Measurements from ENCODE around the gene ATG10. TPM values are rescaled to one million over a fixed set of nuclear protein-coding genes. Genes with fewer than 3 reads are reported as not detected.

ATG10 gene
- polyA plus RNA-seq, 1 of the 3 experiments (the other 2 are of a cell fraction), result 3.2 TPM

DNA sequence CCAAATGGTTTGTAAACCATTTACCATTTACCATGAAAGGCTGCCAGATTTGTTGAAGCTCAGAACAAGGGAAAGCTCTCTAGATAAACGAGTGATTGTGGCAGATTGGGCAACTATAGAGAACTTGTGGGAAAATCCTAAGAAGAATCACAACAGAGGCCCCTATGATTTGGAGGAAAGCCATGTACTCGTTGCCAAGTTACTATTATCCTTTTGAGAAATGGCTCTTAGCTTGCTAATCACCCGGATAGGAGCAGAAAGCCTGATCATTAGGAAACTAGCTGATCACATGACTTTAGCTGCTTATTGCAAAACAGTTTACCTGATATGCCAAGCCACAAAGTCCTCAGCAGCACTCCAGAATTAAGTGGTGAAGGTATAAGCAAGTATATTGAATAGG, 23.5 kb upstream of the ATG10 start:
- no peaks in the 10 kb centered on the region for H3K36me3 ChIP-seq (replicated peaks in 1 of 2; ENCODE audit: control insufficient read depth in 1 of 2, insufficient read depth in 2 of 2, low read length in 1 of 2)
- H3K9ac ChIP-seq, result no peak overlapping the region
- H3K4me2 ChIP-seq, result no peak overlapping the region
- ChIA-PET POLR2A (no interaction called here), CTCF (interaction anchor here (0.8 kb wide), 1 partner anchor 217 kb away, joined by 3 read pairs; no protein-coding TSS in a partner anchor)
- H3K79me2 ChIP-seq (ENCODE audit: insufficient read depth), result no peaks in the 10 kb centered on the region
- no peaks in the 10 kb centered on the region for H3K9me2 ChIP-seq
- H3K4me3 ChIP-seq (ENCODE audit: low read depth in 2 of 2, low read length in 1 of 2), result no peak overlapping the region
- WGBS (ENCODE audit: low lambda C conversion rate), result 29% methylated on average over 3 of the region's 3 CpGs
- TF ChIP-seq RXRA (IDR thresholded peaks at IDR 0.05; ENCODE audit: borderline replicate concordance, low read depth) (no peak), RFX5 (IDR thresholded peaks at IDR 0.05; ENCODE audit: low read length) (no peak), EP300 (IDR thresholded peaks at IDR 0.05; ENCODE audit: borderline replicate concordance in 1 of 2, low read depth in 1 of 2, low read length in 1 of 2) (no peak), FOXM1 (IDR thresholded peaks at IDR 0.05; ENCODE audit: low read depth) (no peak), CHD2 (IDR thresholded peaks at IDR 0.05; ENCODE audit: low read length, partially characterized antibody) (no peak), TCF12 (IDR thresholded peaks at IDR 0.05) (no peak), GATA2 (CRISPR knock-in tag; IDR thresholded peaks at IDR 0.05) (no peak)
- TF ChIP-seq, protein P1, sequence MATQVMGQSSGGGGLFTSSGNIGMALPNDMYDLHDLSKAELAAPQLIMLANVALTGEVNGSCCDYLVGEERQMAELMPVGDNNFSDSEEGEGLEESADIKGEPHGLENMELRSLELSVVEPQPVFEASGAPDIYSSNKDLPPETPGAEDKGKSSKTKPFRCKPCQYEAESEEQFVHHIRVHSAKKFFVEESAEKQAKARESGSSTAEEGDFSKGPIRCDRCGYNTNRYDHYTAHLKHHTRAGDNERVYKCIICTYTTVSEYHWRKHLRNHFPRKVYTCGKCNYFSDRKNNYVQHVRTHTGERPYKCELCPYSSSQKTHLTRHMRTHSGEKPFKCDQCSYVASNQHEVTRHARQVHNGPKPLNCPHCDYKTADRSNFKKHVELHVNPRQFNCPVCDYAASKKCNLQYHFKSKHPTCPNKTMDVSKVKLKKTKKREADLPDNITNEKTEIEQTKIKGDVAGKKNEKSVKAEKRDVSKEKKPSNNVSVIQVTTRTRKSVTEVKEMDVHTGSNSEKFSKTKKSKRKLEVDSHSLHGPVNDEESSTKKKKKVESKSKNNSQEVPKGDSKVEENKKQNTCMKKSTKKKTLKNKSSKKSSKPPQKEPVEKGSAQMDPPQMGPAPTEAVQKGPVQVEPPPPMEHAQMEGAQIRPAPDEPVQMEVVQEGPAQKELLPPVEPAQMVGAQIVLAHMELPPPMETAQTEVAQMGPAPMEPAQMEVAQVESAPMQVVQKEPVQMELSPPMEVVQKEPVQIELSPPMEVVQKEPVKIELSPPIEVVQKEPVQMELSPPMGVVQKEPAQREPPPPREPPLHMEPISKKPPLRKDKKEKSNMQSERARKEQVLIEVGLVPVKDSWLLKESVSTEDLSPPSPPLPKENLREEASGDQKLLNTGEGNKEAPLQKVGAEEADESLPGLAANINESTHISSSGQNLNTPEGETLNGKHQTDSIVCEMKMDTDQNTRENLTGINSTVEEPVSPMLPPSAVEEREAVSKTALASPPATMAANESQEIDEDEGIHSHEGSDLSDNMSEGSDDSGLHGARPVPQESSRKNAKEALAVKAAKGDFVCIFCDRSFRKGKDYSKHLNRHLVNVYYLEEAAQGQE (IDR thresholded peaks at IDR 0.05; ENCODE audit: low read depth, low read length), result no peak
- H4K20me1 ChIP-seq (ENCODE audit: insufficient read depth), result no peaks in the 10 kb centered on the region
- no peaks in the 10 kb centered on the region for H3K27me3 ChIP-seq (ENCODE audit: insufficient read depth)
- no peaks in the 10 kb centered on the region for H3K9me3 ChIP-seq
- H3K4me1 ChIP-seq (ENCODE audit: control insufficient read depth in 1 of 2, insufficient read depth in 2 of 2, low read depth in 1 of 2, low read length in 1 of 2), result no peaks in the 10 kb centered on the region
- no peak overlapping the region for H2AFZ ChIP-seq (ENCODE audit: low read depth)
- H3F3A ChIP-seq (replicated peaks; ENCODE audit: insufficient read depth), result no peaks in the 10 kb centered on the region
- no peak overlapping the region for H3K27ac ChIP-seq (ENCODE audit: low read depth in 2 of 2, low read length in 1 of 2)
- no peak for DNase-seq

DNA sequence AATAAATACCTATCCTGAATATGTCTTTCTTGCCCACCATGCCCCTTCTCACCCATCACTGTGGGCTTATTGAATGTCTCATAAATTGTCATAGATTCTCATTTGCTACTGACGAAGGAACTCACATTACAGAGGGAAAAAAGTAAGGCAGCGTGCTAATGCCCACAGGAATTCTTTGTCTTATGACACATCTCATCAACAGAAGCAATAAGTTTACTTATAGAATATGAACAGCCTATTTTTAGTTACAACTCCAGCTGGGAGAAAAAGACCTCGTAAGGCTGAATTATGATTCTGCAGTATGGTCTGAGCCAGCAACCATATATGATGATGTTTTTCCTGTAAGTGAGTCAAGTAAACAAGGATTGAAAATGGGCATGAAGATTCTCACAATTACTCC, 22.4 kb upstream of the ATG10 start:
- no peak overlapping the region for H3K4me2 ChIP-seq
- no peak for TF ChIP-seq MXI1 (IDR thresholded peaks at IDR 0.05; ENCODE audit: low read depth, low read length)
- TF ChIP-seq MEF2A (IDR thresholded peaks at IDR 0.05; ENCODE audit: borderline replicate concordance, low read depth), result no peak
- TF ChIP-seq, protein P2, sequence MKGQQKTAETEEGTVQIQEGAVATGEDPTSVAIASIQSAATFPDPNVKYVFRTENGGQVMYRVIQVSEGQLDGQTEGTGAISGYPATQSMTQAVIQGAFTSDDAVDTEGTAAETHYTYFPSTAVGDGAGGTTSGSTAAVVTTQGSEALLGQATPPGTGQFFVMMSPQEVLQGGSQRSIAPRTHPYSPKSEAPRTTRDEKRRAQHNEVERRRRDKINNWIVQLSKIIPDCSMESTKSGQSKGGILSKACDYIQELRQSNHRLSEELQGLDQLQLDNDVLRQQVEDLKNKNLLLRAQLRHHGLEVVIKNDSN (IDR thresholded peaks at IDR 0.05; ENCODE audit: borderline replicate concordance, low read depth), result no peak
- TF ChIP-seq, protein P3, sequence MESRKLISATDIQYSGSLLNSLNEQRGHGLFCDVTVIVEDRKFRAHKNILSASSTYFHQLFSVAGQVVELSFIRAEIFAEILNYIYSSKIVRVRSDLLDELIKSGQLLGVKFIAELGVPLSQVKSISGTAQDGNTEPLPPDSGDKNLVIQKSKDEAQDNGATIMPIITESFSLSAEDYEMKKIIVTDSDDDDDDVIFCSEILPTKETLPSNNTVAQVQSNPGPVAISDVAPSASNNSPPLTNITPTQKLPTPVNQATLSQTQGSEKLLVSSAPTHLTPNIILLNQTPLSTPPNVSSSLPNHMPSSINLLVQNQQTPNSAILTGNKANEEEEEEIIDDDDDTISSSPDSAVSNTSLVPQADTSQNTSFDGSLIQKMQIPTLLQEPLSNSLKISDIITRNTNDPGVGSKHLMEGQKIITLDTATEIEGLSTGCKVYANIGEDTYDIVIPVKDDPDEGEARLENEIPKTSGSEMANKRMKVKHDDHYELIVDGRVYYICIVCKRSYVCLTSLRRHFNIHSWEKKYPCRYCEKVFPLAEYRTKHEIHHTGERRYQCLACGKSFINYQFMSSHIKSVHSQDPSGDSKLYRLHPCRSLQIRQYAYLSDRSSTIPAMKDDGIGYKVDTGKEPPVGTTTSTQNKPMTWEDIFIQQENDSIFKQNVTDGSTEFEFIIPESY (IDR thresholded peaks at IDR 0.05; ENCODE audit: borderline replicate concordance, low read depth), result no peak
- TF ChIP-seq, protein P4, sequence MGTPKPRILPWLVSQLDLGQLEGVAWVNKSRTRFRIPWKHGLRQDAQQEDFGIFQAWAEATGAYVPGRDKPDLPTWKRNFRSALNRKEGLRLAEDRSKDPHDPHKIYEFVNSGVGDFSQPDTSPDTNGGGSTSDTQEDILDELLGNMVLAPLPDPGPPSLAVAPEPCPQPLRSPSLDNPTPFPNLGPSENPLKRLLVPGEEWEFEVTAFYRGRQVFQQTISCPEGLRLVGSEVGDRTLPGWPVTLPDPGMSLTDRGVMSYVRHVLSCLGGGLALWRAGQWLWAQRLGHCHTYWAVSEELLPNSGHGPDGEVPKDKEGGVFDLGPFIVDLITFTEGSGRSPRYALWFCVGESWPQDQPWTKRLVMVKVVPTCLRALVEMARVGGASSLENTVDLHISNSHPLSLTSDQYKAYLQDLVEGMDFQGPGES (IDR thresholded peaks at IDR 0.05; ENCODE audit: low read depth, low read length), result no peak
- TF ChIP-seq NFIC (IDR thresholded peaks at IDR 0.05; ENCODE audit: borderline replicate concordance), result no peak
- no peak for TF ChIP-seq FOXM1 (IDR thresholded peaks at IDR 0.05; ENCODE audit: low read depth)
- TF ChIP-seq, protein P5, sequence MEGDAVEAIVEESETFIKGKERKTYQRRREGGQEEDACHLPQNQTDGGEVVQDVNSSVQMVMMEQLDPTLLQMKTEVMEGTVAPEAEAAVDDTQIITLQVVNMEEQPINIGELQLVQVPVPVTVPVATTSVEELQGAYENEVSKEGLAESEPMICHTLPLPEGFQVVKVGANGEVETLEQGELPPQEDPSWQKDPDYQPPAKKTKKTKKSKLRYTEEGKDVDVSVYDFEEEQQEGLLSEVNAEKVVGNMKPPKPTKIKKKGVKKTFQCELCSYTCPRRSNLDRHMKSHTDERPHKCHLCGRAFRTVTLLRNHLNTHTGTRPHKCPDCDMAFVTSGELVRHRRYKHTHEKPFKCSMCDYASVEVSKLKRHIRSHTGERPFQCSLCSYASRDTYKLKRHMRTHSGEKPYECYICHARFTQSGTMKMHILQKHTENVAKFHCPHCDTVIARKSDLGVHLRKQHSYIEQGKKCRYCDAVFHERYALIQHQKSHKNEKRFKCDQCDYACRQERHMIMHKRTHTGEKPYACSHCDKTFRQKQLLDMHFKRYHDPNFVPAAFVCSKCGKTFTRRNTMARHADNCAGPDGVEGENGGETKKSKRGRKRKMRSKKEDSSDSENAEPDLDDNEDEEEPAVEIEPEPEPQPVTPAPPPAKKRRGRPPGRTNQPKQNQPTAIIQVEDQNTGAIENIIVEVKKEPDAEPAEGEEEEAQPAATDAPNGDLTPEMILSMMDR (IDR thresholded peaks at IDR 0.05), result no peak
- no peak for TF ChIP-seq JUND (IDR thresholded peaks at IDR 0.05)
- H3K9ac ChIP-seq, result no peak overlapping the region
- no peak overlapping the region for H3K4me3 ChIP-seq (ENCODE audit: low read depth in 2 of 2, low read length in 1 of 2)
- no peaks in the 10 kb centered on the region for H3K36me3 ChIP-seq (replicated peaks in 1 of 2; ENCODE audit: control insufficient read depth in 1 of 2, insufficient read depth in 2 of 2, low read length in 1 of 2)
- ChIA-PET CTCF (no interaction called here), POLR2A (no interaction called here)
- 76% methylated on average over 3 of the region's 3 CpGs for WGBS (ENCODE audit: low lambda C conversion rate)
- H3K27me3 ChIP-seq (ENCODE audit: insufficient read depth), result no peaks in the 10 kb centered on the region
- H3K9me2 ChIP-seq, result no peaks in the 10 kb centered on the region
- H2AFZ ChIP-seq (ENCODE audit: low read depth), result no peak overlapping the region
- no peak overlapping the region for H3K27ac ChIP-seq (ENCODE audit: low read depth in 2 of 2, low read length in 1 of 2)
- no peak for DNase-seq
- H3K9me3 ChIP-seq, result no peaks in the 10 kb centered on the region
- H4K20me1 ChIP-seq (ENCODE audit: insufficient read depth), result no peaks in the 10 kb centered on the region
- H3F3A ChIP-seq (replicated peaks; ENCODE audit: insufficient read depth), result no peaks in the 10 kb centered on the region
- H3K4me1 ChIP-seq (ENCODE audit: control insufficient read depth in 1 of 2, insufficient read depth in 2 of 2, low read depth in 1 of 2, low read length in 1 of 2), result no peaks in the 10 kb centered on the region
- H3K79me2 ChIP-seq (ENCODE audit: insufficient read depth), result no peaks in the 10 kb centered on the region
